GM18951 (cell line): ENCODE data around the gene CSF1.

ENCODE experiments used
- POLR2A ChIP-seq: IDR thresholded peaks from 4 replicates; pipeline ENCODE4 v1.6.1; 2011; ENCODE audit warnings: mild to moderate bottlenecking; ENCODE audit not compliant: insufficient read length, insufficient read depth; ENCODE audit errors: extremely low read depth
- in situ Hi-C: fragments of 300-500 bp; cut with MboI; formaldehyde crosslinking; loops from one replicate; pipeline ENCODE4 v1.12.0; 2022; ENCODE audit warnings: low sequenced_read_pairs, mixed read lengths, inconsistent platforms; ENCODE audit not compliant: unreplicated experiment

The CSF1 gene

DNA sequence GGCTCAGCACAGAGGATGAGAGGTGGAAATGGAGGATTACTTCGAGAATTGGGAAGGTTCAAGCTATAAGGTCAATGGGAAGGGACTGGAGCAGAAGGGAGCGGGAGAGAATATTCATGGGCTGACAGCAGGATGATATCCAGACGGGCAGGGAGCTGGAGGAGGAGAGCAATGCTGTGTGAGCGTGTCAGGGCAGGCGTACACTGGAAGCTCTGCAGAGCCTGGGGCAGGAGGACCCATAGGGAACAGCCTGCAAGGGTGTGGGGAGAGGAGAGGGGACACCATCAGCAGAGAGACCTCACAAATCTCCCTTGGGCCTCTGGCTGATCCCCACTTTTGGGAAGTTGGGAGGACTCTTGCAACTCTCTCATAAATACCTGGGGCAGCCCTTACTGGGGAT lies 13.7 kb downstream of the CSF1 start:
- TF ChIP-seq POLR2A, result no peak
- in situ Hi-C loops, result no loop called here

DNA sequence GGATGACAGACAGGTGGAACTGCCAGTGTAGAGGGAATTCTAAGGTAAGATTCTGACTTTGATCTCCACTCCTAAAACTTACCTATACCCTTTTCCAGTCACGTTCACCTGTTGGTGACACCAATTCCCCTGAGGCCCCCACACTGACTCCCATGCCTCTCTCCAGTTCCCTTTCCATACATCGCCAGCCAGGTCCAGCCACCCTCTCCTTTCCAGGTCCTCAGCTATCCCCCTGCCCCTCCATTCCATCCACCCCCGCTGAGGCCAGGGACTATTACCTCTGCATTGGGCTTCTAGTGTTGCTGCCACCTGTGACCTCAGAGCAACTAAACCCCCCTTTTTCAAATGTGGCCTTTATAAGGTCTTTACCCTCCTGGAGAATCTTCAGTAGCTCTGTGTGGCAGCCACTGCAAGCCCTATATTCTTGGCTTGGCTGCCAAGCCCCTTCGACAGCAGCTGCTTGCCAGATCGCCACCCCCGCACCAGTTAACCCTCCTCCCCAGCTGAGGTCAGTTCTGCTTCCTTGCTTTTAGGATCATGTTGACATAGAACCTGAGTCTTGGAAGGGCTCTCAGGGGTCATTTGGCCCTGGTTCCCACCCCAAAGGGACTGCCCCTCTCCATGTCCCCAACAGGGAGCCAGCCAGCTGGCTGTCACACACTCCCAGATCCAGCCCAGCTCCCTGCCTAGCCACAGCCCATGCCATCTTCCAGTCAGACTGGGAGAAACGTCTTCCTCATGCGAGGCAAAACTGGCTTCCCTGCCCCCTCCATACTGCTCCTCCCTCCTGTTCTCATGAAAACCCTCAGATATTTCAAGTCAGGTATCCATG lies 14.7 kb downstream of the CSF1 start:
- in situ Hi-C loops, result no loop called here
- TF ChIP-seq POLR2A, result no peak

DNA sequence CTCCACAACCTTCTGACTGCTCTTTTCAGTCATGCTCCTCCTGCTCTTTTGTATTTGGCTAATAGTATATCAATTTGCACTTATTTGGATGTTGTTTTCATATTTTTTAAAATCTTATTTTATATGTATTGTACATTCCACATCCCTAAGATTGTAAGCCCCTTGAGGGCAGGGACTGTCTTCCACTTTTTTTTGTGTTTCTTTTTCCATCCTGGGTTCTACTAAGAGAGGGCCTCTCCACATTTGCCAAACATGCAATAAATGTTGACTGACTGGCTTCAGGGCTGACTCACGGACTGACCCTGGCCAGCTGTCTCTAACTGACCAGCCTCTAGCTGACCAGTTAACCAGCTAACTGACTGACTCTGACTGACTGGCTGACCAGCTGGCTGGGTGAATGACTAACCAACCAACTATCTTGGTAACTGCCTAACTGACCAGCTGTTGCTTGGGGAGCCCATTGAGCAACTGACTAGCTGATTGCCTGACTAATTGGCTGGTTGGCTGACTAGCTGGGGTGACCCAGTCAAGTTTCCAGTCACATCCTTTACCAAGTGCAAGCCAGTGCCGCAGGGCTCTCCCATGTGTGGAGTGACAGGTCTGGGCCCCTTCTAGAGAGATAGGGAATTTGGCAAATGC lies 16.1 kb downstream of the CSF1 start:
- TF ChIP-seq POLR2A, result no peak
- in situ Hi-C loops, result no loop called here

DNA sequence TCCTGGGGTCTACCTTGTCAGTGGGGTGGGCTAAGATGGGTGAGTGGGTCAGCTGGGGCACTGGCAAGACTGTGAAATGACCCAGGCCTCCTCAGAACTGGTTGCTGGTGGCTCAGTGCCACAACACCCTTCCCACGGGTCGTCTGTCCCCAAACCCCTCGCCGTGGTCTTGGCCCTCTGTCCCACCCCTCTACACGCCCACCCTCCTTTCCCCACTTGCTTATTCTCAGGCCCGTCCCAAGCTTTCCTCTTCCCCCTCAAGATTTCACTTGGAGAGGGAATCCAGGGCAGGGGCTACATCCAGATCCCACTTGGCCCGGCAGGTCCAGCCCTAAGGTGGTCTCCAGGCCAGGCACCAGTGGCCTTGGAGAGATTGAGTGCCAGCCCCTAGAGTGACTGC lies 16.7 kb downstream of the CSF1 start:
- in situ Hi-C loops, result no loop called here
- TF ChIP-seq POLR2A, result no peak

DNA sequence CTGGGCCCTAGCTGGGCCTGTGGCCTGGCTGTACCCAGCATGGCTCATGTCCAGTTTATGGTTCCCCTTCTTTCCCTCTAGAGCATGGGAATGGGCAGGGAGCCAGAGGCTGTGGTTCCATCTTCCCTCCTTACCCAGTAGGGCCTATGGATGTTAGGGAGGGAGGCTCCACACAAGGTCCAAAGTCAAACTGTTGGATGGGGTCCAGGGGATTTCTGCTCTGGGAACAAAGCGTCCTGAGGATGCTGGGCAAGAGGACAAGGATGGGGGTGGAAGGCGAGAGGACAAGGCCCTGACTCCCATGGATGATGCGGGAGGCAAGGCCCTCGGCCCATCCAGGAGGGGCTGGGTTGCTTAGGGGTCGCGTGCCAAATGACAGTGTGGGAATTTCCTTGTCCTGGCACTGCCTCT lies 17.3 kb downstream of the CSF1 start:
- TF ChIP-seq POLR2A, result no peak
- in situ Hi-C loops, result no loop called here

DNA sequence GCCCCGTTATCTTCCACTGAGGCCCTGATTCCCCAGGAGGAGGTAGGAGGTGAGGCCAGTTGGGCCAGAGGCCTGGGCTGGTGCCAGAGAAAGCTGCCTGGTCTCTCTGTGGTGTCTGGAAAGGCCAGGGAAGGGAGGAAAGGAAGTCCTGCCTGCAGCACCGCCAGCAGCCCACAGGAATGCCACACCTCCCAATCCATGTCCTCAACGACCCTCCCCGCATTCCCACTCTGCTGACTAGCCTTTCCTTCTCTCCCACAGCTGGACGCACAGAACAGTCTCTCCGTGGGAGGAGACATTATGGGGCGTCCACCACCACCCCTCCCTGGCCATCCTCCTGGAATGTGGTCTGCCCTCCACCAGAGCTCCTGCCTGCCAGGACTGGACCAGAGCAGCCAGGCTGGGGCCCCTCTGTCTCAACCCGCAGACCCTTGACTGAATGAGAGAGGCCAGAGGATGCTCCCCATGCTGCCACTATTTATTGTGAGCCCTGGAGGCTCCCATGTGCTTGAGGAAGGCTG lies 18.0 kb downstream of the CSF1 start:
- in situ Hi-C loops, result no loop called here
- no peak for TF ChIP-seq POLR2A

DNA sequence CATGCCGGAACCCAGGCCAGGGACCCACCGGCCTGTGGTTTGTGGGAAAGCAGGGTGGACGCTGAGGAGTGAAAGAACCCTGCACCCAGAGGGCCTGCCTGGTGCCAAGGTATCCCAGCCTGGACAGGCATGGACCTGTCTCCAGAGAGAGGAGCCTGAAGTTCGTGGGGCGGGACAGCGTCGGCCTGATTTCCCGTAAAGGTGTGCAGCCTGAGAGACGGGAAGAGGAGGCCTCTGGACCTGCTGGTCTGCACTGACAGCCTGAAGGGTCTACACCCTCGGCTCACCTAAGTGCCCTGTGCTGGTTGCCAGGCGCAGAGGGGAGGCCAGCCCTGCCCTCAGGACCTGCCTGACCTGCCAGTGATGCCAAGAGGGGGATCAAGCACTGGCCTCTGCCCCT lies 18.5 kb downstream of the CSF1 start:
- in situ Hi-C loops, result no loop called here

DNA sequence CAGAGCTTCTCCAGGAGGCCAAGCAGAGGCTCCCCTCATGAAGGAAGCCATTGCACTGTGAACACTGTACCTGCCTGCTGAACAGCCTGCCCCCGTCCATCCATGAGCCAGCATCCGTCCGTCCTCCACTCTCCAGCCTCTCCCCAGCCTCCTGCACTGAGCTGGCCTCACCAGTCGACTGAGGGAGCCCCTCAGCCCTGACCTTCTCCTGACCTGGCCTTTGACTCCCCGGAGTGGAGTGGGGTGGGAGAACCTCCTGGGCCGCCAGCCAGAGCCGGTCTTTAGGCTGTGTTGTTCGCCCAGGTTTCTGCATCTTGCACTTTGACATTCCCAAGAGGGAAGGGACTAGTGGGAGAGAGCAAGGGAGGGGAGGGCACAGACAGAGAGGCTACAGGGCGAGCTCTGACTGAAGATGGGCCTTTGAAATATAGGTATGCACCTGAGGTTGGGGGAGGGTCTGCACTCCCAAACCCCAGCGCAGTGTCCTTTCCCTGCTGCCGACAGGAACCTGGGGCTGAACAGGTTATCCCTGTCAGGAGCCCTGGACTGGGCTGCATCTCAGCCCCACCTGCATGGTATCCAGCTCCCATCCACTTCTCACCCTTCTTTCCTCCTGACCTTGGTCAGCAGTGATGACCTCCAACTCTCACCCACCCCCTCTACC lies 19.1 kb downstream of the CSF1 start:
- in situ Hi-C loops, result no loop called here
- no peak for TF ChIP-seq POLR2A

More for the DNA sequence above, 18.5 kb downstream of the CSF1 start:
- TF ChIP-seq POLR2A, result no peak

DNA sequence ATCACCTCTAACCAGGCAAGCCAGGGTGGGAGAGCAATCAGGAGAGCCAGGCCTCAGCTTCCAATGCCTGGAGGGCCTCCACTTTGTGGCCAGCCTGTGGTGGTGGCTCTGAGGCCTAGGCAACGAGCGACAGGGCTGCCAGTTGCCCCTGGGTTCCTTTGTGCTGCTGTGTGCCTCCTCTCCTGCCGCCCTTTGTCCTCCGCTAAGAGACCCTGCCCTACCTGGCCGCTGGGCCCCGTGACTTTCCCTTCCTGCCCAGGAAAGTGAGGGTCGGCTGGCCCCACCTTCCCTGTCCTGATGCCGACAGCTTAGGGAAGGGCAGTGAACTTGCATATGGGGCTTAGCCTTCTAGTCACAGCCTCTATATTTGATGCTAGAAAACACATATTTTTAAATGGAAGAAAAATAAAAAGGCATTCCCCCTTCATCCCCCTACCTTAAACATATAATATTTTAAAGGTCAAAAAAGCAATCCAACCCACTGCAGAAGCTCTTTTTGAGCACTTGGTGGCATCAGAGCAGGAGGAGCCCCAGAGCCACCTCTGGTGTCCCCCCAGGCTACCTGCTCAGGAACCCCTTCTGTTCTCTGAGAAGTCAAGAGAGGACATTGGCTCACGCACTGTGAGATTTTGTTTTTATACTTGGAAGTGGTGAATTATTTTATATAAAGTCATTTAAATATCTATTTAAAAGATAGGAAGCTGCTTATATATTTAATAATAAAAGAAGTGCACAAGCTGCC lies 19.8 kb downstream of the CSF1 start:
- in situ Hi-C loops, result no loop called here
- TF ChIP-seq POLR2A, result no peak

DNA sequence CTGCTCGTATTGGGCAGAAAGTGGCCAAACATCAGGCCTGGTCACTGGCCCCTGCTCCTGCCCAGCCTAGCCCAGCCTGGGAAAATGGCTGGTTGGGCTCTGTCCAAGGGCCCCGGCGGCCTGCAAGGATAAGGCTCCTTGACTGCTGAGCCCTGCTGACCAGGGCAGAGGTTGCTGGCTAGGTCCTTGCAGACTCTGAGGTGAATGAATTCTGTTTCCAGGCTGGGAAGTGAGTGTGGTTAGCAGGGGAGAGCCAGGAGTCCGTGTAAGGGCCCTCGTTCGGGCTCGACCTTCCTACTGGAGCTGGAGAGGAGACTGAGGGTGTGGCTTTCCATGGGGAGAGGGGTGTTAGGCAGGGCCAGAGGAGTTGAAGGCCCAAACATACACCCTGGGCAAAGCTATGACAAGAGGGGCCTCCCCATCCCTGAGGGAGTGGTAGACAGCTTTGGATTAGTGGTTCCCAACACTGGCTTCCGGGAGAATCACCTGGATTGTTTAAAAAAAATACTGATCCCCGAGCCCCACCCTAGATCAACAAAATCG lies 20.6 kb downstream of the CSF1 start:
- TF ChIP-seq POLR2A, result no peak
- in situ Hi-C loops, result no loop called here

DNA sequence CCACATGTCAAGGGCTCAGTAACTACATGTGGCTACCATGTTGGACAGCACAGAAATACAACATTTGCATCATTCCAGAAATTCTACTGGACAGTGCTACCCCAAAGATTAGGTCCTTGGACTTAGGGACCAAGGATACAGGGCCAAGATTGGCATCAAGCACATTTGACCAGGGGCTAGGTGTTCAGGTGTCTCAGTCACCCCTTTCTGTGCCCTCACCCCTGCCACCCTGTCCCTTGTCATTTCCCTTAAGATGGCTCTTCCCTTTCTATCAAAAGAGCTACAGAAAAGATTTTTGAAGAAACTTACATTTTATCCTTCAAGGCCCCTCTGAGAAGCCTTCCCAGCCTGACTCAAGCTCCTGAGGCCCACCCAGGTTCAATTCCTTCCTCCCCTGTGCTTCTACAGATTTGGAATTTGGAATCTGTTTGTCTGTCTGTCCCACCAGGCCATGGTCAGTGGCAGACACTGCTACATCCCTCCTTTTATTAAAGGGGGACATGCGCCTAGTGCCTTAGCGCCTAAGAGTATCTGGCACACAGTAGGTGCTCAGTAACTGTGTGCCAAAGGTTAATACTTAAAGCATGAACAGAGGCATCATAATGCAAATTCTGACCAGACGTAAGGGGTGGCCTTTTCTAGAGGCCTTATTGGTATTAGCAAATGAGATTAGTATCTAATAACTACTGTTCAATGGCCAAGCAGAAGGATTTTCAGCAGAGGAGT lies 21.4 kb downstream of the CSF1 start:
- TF ChIP-seq POLR2A, result no peak
- in situ Hi-C loops, result no loop called here

DNA sequence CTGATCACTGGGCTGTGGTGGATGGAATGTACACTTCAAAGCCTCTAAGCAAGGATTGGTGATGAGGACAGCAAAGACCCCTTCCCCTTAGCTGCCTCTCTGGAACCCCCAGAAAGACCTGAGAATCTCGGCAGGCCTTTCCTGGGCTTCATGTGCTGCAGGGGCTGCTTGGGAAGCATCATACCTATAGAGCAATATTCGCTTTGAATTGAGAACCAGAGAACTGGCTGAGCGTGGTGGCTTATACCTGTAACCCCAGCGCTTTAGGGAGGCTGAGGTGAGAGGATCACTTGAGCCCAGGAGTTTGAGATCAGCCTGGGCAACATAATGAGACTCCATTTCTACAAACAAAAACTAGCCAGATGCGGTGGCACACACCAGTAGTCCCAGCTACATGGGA lies 22.0 kb downstream of the CSF1 start:
- in situ Hi-C loops, result no loop called here

More for the DNA sequence above, 22.0 kb downstream of the CSF1 start:
- no peak for TF ChIP-seq POLR2A
